ENCODE measurements around the gene CEP152.
"Not testable (repeated sequence)": the region's sequence is repeated elsewhere in the genome, so short reads cannot be mapped to it uniquely, and the experiment has no call there.

Gene CEP152

GRCh38 chr15:48810414-48811324 is at the start of gene CEP152:
CEP152 (minus strand) TSS chr15:48811069; CDS start chr15:48805649, 5,420 bp downstream.
- DNase-seq (ENCODE audit: low read depth in 3 of 3) = peak; percentile 92 to 97 (median 95)

DNA sequence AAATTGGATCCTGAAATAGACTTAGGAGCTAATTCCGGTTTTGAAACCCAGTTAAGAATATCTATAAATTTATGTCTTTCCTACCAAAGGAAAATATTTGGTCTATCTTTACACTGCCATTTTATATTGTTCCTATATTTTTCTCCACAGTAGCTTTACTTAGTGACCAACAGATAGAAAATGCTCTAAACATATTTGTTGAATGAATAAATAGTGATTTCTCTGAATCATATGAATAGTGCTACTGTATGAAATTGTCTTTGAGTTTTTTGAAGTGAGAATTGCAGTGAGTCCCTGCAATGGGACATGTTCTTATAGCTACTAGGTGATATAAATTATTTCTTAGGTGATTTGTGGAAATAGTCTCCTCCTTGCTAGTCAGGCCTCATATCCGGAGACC is 48.6 kb upstream of the CEP152 start:
- no peak for DNase-seq (ENCODE audit: low read depth in 3 of 3)

- DNase-seq (ENCODE audit: low read depth in 3 of 3) = no peak
Observed at GRCh38 chr15:48858401-48858800, 47.5 kb upstream of the CEP152 start.

DNA sequence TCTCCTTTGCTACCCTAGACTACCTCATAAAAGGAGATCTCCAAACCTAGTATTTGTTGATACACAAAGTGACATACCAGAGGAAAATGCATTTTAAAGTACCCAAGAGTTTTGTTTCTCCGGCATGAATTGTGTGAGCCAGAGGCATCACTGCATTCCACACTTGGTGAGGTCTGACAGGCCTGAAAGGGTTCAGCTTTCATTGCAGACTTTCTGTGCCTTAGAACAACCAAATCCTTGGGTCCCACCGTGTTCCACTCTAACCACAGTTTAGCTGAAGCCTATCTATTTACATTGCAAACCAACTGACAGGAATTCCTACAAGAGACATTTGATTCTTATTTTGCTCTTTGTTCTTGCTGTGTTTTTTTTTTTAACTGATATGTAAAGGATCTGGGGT is 46.1 kb upstream of the CEP152 start:
- no peak for DNase-seq (ENCODE audit: low read depth in 3 of 3)

DNA sequence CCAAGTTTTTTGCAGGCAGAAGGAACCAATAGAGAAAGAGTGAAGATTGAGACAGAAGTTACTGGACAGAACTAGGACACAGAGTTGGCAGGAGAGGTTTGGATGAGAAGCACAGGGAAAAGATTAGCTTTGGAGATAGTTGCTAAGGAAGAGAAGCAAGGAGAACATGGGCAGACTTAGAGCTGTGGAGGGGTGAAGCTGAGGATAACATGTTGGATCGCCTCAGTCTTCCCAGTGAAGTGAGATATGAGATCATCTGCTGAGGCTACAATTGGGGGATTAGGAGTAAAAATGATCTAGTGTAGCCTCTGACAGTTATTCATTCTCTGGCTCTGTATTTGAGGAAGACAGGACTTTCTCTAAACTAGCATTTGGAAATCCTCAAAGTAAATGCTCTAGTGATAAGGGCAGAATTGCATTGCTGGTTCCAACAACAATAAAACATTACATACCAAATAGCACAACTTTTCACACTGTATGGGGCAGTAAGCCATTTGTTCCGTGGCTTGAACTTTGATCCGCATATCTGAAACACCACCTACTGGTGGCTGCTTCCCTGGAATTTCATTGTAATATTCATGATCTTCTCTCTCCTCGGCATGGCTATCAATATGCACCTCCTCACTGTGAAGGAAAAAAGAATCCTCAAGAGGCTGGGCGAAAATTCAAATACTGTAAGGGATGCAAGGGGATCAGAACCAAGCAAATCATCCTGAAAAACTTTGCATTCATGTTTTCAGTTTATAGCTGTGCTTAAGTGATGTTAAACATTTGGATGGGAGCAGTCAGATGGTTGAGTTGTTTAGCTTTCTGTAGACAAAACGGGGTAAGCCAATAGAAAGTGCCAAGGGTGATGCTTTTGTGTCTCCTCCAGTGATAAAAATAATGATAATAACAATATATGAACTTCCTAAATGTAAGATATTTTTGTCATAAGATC is 44.9 kb upstream of the CEP152 start:
- no peak for DNase-seq (ENCODE audit: low read depth in 3 of 3)

GRCh38 chr15:48854434-48854833 is 43.6 kb upstream of the CEP152 start:
- not testable (repeated sequence) for DNase-seq (ENCODE audit: low read depth in 3 of 3)

DNA sequence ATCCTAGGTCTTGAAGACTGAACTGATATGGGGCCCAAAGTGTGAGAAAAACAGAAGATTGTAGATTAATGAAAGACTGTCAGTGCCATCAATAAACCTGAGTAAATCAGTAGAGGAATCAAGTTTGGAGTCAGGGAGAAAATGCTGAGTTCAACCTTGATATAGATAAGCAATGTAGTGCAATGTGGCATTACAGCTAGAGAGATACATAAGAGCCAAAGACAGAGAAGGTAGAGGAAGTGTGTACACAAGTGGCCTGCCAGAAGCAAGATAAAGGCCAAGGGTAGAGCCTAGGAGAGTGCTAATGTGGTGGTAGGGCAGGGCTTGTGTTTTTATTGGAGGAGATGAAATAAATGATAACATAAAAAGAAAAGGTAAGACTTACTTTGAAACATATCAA is 41.1 kb upstream of the CEP152 start:
- no peak for DNase-seq (ENCODE audit: low read depth in 3 of 3)

GRCh38 chr15:48850648-48851047 is 39.8 kb upstream of the CEP152 start:
- no peak for DNase-seq (ENCODE audit: low read depth in 3 of 3)

- no peak for DNase-seq (ENCODE audit: low read depth in 3 of 3)
Observed at GRCh38 chr15:48845123-48845522, 34.3 kb upstream of the CEP152 start.

DNA sequence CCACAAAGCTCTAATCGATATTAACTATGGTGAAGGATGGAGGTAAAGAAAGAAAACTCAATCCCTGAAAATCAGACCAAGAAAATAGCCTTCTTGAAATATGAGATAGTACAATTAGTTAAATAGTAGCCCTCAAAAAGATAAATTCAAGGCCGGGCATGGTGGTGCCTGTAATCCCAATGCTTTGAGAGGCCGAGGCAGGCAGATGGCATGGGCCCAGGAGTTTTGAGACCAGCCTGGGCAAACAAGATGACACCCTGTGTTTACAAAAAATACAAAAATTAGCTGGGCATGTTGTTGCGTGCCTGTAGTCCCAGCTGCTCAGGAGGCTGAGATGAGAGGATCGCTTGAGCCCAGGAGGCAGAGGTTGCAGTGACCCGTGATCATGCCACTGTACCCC is 31.6 kb upstream of the CEP152 start:
- no peak for DNase-seq (ENCODE audit: low read depth in 3 of 3)

DNA sequence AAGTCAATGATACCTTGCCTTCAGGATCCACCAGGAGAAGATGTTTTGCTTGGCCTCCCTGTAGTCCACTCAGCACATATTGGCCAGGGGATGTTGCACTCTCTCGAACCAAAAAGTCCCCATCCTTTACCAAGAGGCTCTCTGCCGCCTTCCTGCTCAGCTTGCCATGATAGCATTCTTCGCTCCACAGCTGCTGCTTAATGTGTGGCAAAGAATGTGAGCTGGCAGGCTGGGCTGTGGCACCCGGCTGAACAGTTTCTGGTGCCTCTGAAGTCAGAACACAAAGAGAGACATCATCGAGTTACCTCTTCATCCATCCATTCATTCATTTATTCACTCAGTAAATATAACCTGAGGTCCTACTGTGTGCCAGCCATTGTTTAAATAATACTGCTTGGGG is 23.9 kb upstream of the CEP152 start:
- no peak for DNase-seq (ENCODE audit: low read depth in 3 of 3)

DNA sequence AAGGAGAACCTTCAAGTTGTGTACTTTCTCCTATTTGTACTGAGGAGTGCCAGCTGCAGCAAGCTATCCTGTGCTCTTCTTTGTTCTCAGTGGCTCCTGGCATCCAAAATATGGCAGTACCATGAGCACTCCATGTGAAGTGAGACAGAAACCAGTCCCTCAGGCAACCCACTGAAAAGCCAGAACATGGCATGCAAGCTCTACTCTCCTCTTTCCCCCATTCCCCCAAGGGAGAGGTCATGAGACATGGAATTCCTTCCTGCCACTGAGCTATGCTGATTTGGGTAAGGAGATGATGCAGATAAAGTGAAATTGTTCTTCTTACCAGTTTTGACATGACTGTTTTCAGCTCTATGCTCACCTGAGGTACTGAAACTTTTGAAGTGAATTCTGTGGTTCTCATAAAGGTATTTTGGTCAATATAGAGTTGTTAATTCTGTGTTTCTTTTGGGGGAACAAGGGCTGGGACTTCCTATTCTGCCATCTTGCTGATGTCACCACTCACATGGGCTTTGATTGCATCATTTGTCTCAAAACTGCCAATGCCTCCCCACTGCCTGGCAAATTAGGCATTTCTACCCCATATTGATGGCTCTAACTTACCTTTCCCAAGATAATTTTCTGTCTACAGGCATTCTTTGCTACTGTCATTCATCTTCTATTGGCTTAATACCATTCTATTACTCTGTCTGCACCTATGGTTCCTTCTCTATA is 22.8 kb upstream of the CEP152 start:
- no peak for DNase-seq (ENCODE audit: low read depth in 3 of 3)

DNA sequence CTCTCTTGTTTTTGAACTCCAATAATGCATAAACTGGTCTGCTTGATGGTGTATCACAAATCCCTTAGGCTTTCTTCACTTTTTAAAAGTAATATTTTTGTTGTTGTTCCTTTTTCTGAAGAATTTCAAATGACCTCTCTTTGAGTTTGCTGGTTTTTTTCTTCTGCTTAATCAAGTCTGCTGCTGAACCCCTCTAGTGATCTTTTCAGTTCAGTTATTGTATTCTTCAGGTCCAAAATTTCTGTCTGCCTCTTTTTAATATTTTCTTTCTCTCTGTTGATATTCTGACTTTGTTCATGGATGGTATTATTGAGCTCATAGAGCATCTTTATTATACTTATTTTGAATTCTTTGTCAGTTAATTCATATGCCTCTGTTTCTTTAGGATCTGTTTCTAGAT is 21.8 kb upstream of the CEP152 start:
- no peak for DNase-seq (ENCODE audit: low read depth in 3 of 3)

DNA sequence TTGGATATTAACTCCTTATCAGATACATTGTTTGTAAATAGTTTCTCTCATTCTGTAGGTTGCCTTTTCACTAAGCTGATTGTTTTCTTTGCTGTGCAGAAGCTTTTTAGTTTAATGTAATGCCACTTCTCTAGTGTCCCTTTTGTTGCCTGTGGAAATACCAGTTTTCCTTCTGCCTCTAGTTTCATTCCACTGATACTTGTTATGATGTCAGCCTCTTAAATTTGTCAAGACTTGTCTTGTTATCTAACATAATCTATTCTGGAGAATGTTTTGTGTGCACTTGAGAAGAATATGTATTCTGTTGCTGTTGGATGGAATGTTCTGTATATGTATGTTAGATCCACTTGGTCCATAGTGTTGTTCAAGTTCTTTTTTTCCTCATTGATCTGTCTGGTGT is 18.0 kb upstream of the CEP152 start:
- no peak for DNase-seq (ENCODE audit: low read depth in 3 of 3)

DNA sequence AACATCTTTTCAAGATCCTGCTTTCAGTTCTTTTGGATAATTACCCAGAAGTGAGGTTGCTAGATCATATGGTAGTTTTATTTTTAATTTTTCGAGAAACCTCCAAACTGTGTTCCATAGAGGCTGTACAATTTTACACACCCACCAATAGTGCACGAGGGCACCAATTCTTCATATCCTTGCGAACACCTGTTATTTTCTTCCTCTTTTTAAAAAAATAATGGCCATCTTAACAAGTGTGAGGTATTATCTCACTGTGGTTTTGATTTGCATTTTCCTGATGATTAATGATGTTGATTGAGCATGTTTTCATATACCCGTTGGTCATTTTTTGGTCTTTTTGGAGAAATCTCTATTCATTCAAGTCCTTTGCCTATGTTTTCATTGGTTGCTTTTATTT is 17.6 kb upstream of the CEP152 start:
- no peak for DNase-seq (ENCODE audit: low read depth in 3 of 3)

- no peak for DNase-seq (ENCODE audit: low read depth in 3 of 3)
Observed at GRCh38 chr15:48825075-48825474, 14.2 kb upstream of the CEP152 start.

DNA sequence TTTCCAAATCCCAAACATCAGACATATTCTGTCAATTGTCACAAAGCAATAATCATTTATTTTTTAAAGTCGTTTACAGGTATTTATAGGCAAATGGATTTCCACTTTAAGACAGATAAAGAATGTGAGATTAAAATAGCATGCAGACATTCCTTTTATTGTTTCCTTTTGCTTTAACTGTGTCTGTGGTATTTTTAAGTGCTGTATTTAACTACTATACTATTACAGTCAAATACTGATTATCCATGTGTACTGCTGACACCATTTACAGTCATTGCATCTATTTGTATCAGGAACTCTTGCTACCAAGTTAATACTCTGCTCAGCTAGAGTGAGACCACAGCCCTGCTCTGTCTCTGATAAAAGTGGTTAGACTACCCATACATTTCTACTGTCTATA is 12.8 kb upstream of the CEP152 start:
- DNase-seq (ENCODE audit: low read depth in 3 of 3) = no peak

GRCh38 chr15:48823237-48823636 is 12.4 kb upstream of the CEP152 start:
- no peak for DNase-seq (ENCODE audit: low read depth in 3 of 3)

- DNase-seq (ENCODE audit: low read depth in 3 of 3) = no peak
Observed at GRCh38 chr15:48814286-48814685, 3.4 kb upstream of the CEP152 start.

- no peak for DNase-seq (ENCODE audit: low read depth in 3 of 3)
Observed at GRCh38 chr15:48811325-48811958, 573 bp upstream of the CEP152 start.

GRCh38 chr15:48806151-48806550 is 4.7 kb downstream of the CEP152 start:
- DNase-seq (ENCODE audit: low read depth in 3 of 3) = no peak
